ENCODE data around the gene RAB30. TPM values are rescaled to one million over a fixed set of nuclear protein-coding genes. Genes with fewer than 3 reads are reported as not detected.
A peak's percentile ranks its signal among the peaks of the same experiment; 100 is the strongest.

The RAB30 gene
- polyA plus RNA-seq, 3 donors = 0.11 to 0.67 (median 0.54) TPM

- Mint-ChIP-seq H3K27ac (no peak overlapping the region), H3K36me3 (no peaks in the 10 kb centered on the region), H3K27me3 (ENCODE audit: low read depth in 3 of 3) (peaks cover 0 to 4% (median 2%) of the 10 kb centered on the region in 3 donors), H3K4me1 (no peaks in the 10 kb centered on the region), H3K4me3 (no peak overlapping the region), H3K9me3 (peaks cover 0 to 16% (median 0%) of the 10 kb centered on the region in 7 donors)
- Histone ChIP-seq H3K79me2 (ENCODE audit: insufficient read depth, low read length) (no peaks in the 10 kb centered on the region), H3K27ac (ENCODE audit: low read depth in 1 of 2, low read length in 2 of 2) (no peak overlapping the region), H2AFZ (ENCODE audit: insufficient read depth, low read depth, low read length, poor library complexity, severe bottlenecking) (no peak overlapping the region), H3K4me3 (replicated peaks in 1 of 3; ENCODE audit: low read depth in 2 of 3, low read length in 3 of 3) (no peak overlapping the region), H4K20me1 (ENCODE audit: insufficient read depth, low read length) (no peaks in the 10 kb centered on the region), H3K9me3 (replicated peaks in 1 of 2; ENCODE audit: control insufficient read depth in 1 of 2, insufficient read depth in 1 of 2, low read length in 2 of 2) (peaks cover 0 to 20% of the 10 kb centered on the region in 2 donors), H3K36me3 (replicated peaks in 1 of 2; ENCODE audit: control insufficient read depth in 1 of 2, insufficient read depth in 2 of 2, low read length in 2 of 2) (no peaks in the 10 kb centered on the region), H3K27me3 (ENCODE audit: control insufficient read depth in 2 of 2, insufficient read depth in 2 of 2, low read length in 2 of 2) (no peaks in the 10 kb centered on the region), H3K4me1 (ENCODE audit: control insufficient read depth in 1 of 2, insufficient read depth in 2 of 2, low read length in 2 of 2) (no peaks in the 10 kb centered on the region), H3K4me2 (replicated peaks; ENCODE audit: extremely low read depth, low read length, poor library complexity, severe bottlenecking) (no peak overlapping the region), H3K9ac (ENCODE audit: insufficient read depth, low read length, poor library complexity, severe bottlenecking) (no peak overlapping the region)
- no peak for TF ChIP-seq CTCF (IDR thresholded peaks at IDR 0.05)
- 84% methylated on average over 4 of the region's 4 CpGs for WGBS (ENCODE audit: insufficient coverage)
- intact Hi-C loops (cut with micrococcal nuclease) = no loop called here
- no peak for DNase-seq
These were observed 48.3 kb downstream of the RAB30 start for GRCh38 chr11:83023410-83023809.

GRCh38 chr11:83021780-83022125, 49.9 kb downstream of the RAB30 start:
- Histone ChIP-seq H3K27ac (ENCODE audit: low read depth in 1 of 2, low read length in 2 of 2) (no peak overlapping the region), H4K20me1 (ENCODE audit: insufficient read depth, low read length) (no peaks in the 10 kb centered on the region), H3K27me3 (ENCODE audit: control insufficient read depth in 2 of 2, insufficient read depth in 2 of 2, low read length in 2 of 2) (no peaks in the 10 kb centered on the region), H3K9ac (ENCODE audit: insufficient read depth, low read length, poor library complexity, severe bottlenecking) (no peak overlapping the region), H3K4me1 (ENCODE audit: control insufficient read depth in 1 of 2, insufficient read depth in 2 of 2, low read length in 2 of 2) (no peaks in the 10 kb centered on the region), H3K9me3 (replicated peaks in 1 of 2; ENCODE audit: control insufficient read depth in 1 of 2, insufficient read depth in 1 of 2, low read length in 2 of 2) (peaks cover 0 to 20% of the 10 kb centered on the region in 2 donors), H3K36me3 (replicated peaks in 1 of 2; ENCODE audit: control insufficient read depth in 1 of 2, insufficient read depth in 2 of 2, low read length in 2 of 2) (no peaks in the 10 kb centered on the region), H3K4me3 (replicated peaks in 1 of 3; ENCODE audit: low read depth in 2 of 3, low read length in 3 of 3) (no peak overlapping the region), H3K79me2 (ENCODE audit: insufficient read depth, low read length) (no peaks in the 10 kb centered on the region), H2AFZ (ENCODE audit: insufficient read depth, low read depth, low read length, poor library complexity, severe bottlenecking) (no peak overlapping the region), H3K4me2 (replicated peaks; ENCODE audit: extremely low read depth, low read length, poor library complexity, severe bottlenecking) (no peak overlapping the region)
- Mint-ChIP-seq H3K4me1 (no peaks in the 10 kb centered on the region), H3K27ac (peak overlapping the region in 1 of 7 donors; percentile 13), H3K36me3 (no peaks in the 10 kb centered on the region), H3K4me3 (no peak overlapping the region), H3K27me3 (ENCODE audit: low read depth in 3 of 3) (peaks cover 0 to 5% (median 2%) of the 10 kb centered on the region in 3 donors), H3K9me3 (peaks cover 0 to 16% (median 2%) of the 10 kb centered on the region in 7 donors)
- DNase-seq = no peak
- TF ChIP-seq CTCF (IDR thresholded peaks at IDR 0.05) = no peak
- no CpG with 5 or more reads among the region's 2 CpGs for WGBS (ENCODE audit: insufficient coverage)
- intact Hi-C loops (cut with micrococcal nuclease) = no loop called here

Measured in CD14-positive monocyte (primary cell).